OCI-LY1 (cell line): Measurements from ENCODE around the gene HCK.

ENCODE experiments used
- H2AFZ ChIP-seq: fragments of 200-600 bp; sonication (generic), shearing (Covaris generic); 2 replicates; pipeline ENCODE4 v1.6.0; 2014; ENCODE audit warnings: antibody characterized with exemption, mild to moderate bottlenecking, low read length
- H3F3A ChIP-seq: fragments of 200-600 bp; sonication (generic), shearing (Covaris generic); 2 replicates; pipeline ENCODE4 v1.6.0; 2014; ENCODE audit warnings: mild to moderate bottlenecking, antibody characterized with exemption, low read length, moderate library complexity; ENCODE audit not compliant: insufficient read depth
- H3K27ac ChIP-seq: fragments of 200-600 bp; sonication (generic); 2 replicates; pipeline ENCODE4 v1.5.1; 2014; ENCODE audit warnings: low read length, mixed run types, mild to moderate bottlenecking, low read depth; ENCODE audit not compliant: poor library complexity, severe bottlenecking
- H3K27me3 ChIP-seq: fragments of 200-600 bp; sonication (generic); 2 replicates; pipeline ENCODE4 v1.6.0; 2014; ENCODE audit warnings: antibody characterized with exemption, mild to moderate bottlenecking, low read length, moderate library complexity; ENCODE audit not compliant: insufficient read depth
- H3K36me3 ChIP-seq: fragments of 200-600 bp; sonication (generic); 2 replicates; pipeline ENCODE4 v1.6.1; 2014; ENCODE audit warnings: mild to moderate bottlenecking, antibody characterized with exemption, low read length, moderate library complexity, mixed read lengths; ENCODE audit not compliant: insufficient read depth
- H3K4me1 ChIP-seq: fragments of 200-600 bp; sonication (generic); 2 replicates; pipeline ENCODE4 v1.5.1; 2014; ENCODE audit warnings: mild to moderate bottlenecking, low read length, moderate library complexity; ENCODE audit not compliant: insufficient read depth, severe bottlenecking
- H3K4me2 ChIP-seq: fragments of 200-600 bp; sonication (generic), shearing (Covaris generic); 2 replicates; pipeline ENCODE4 v1.6.1; 2014; ENCODE audit warnings: low read length
- H3K4me3 ChIP-seq: fragments of 200-600 bp; sonication (generic); 2 replicates; pipeline ENCODE4 v1.5.1; 2014; ENCODE audit warnings: low read length, low read depth, mild to moderate bottlenecking, mixed read lengths; ENCODE audit not compliant: poor library complexity, severe bottlenecking
- H3K79me2 ChIP-seq: fragments of 200-600 bp; shearing (Covaris generic); 2 replicates; pipeline ENCODE4 v1.6.1; 2016; ENCODE audit warnings: mixed run types, low read length, mixed read lengths; ENCODE audit not compliant: insufficient read depth
- H3K9ac ChIP-seq: fragments of 200-600 bp; sonication (generic), shearing (Covaris generic); 2 replicates; pipeline ENCODE4 v1.6.1; 2014; ENCODE audit warnings: mild to moderate bottlenecking, low read length, mixed read lengths
- H3K9me2 ChIP-seq: fragments of 200-600 bp; sonication (generic), shearing (Covaris generic); 2 replicates; pipeline ENCODE4 v1.6.1; 2014; ENCODE audit warnings: low read depth, mild to moderate bottlenecking, low read length, mixed read lengths
- H3K9me3 ChIP-seq: fragments of 200-600 bp; shearing (Covaris generic); 2 replicates; pipeline ENCODE4 v1.6.1; 2014; ENCODE audit warnings: low read length, mixed read lengths
- H4K20me1 ChIP-seq: fragments of 200-600 bp; sonication (generic), shearing (Covaris generic); 2 replicates; pipeline ENCODE4 v1.6.0; 2016; ENCODE audit warnings: mild to moderate bottlenecking, low read length; ENCODE audit not compliant: insufficient read depth
- EZH2 ChIP-seq: fragments of 200-600 bp; sonication (generic), shearing (Covaris generic); IDR thresholded peaks from 2 replicates; pipeline ENCODE4 v1.8.0; 2017; ENCODE audit warnings: borderline replicate concordance, mixed run types, mild to moderate bottlenecking, antibody characterized with exemption, low read length, moderate library complexity, mixed read lengths
- TF ChIP-seq, protein P1 (sequence below): fragments of 200-600 bp; sonication (generic), shearing (Covaris generic); IDR thresholded peaks from 2 replicates; pipeline ENCODE4 v1.5.1; 2017; ENCODE audit warnings: mild to moderate bottlenecking, antibody characterized with exemption, low read length, moderate library complexity, mixed read lengths

HCK gene

GRCh38 chr20:32045999-32046398, 6.0 kb upstream of the HCK start:
- Histone ChIP-seq H3K27ac (no peak overlapping the region), H3K4me2 (no peak overlapping the region), H4K20me1 (no peaks in the 10 kb centered on the region), H3K4me1 (peaks cover under 1% of the 10 kb centered on the region), H2AFZ (no peak overlapping the region), H3K9ac (no peak overlapping the region), H3K27me3 (peaks cover 7% of the 10 kb centered on the region; the same call in 1 of the 2 replicates), H3K4me3 (no peak overlapping the region), H3K9me3 (no peaks in the 10 kb centered on the region), H3K79me2 (no peaks in the 10 kb centered on the region), H3K9me2 (no peaks in the 10 kb centered on the region), H3K36me3 (no peaks in the 10 kb centered on the region), H3F3A (no peaks in the 10 kb centered on the region)
- TF ChIP-seq, protein P1, sequence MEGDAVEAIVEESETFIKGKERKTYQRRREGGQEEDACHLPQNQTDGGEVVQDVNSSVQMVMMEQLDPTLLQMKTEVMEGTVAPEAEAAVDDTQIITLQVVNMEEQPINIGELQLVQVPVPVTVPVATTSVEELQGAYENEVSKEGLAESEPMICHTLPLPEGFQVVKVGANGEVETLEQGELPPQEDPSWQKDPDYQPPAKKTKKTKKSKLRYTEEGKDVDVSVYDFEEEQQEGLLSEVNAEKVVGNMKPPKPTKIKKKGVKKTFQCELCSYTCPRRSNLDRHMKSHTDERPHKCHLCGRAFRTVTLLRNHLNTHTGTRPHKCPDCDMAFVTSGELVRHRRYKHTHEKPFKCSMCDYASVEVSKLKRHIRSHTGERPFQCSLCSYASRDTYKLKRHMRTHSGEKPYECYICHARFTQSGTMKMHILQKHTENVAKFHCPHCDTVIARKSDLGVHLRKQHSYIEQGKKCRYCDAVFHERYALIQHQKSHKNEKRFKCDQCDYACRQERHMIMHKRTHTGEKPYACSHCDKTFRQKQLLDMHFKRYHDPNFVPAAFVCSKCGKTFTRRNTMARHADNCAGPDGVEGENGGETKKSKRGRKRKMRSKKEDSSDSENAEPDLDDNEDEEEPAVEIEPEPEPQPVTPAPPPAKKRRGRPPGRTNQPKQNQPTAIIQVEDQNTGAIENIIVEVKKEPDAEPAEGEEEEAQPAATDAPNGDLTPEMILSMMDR: no peak
- TF ChIP-seq EZH2: no peak

GRCh38 chr20:32050324-32050841, 1.7 kb upstream of the HCK start:
- Histone ChIP-seq H3K9ac (no peak overlapping the region), H3K9me3 (no peaks in the 10 kb centered on the region)

GRCh38 chr20:32050851-32051556, 1.0 kb upstream of the HCK start:
- Histone ChIP-seq H3K9me2 (no peaks in the 10 kb centered on the region), H3K9me3 (no peaks in the 10 kb centered on the region), H4K20me1 (no peaks in the 10 kb centered on the region), H3K27me3 (peaks cover 12% of the 10 kb centered on the region; the same call in 1 of the 2 replicates), H3F3A (no peaks in the 10 kb centered on the region), H3K4me1 (peaks cover 4% of the 10 kb centered on the region), H3K4me3 (no peak overlapping the region), H3K36me3 (no peaks in the 10 kb centered on the region), H3K79me2 (no peaks in the 10 kb centered on the region), H3K27ac (no peak overlapping the region), H2AFZ (no peak overlapping the region), H3K4me2 (no peak overlapping the region), H3K9ac (no peak overlapping the region)
- TF ChIP-seq EZH2: no peak
- TF ChIP-seq, protein P1: no peak

More at GRCh38 chr20:32050324-32050841, 1.7 kb upstream of the HCK start:
- peaks cover 12% of the 10 kb centered on the region; the same call in 1 of the 2 replicates for H3K27me3 ChIP-seq
- H3K27ac ChIP-seq: no peak overlapping the region
- no peak overlapping the region for H2AFZ ChIP-seq
- no peaks in the 10 kb centered on the region for H3F3A ChIP-seq
- no peak overlapping the region for H3K4me3 ChIP-seq
- H3K36me3 ChIP-seq: no peaks in the 10 kb centered on the region
- no peaks in the 10 kb centered on the region for H3K9me2 ChIP-seq
- H3K79me2 ChIP-seq: no peaks in the 10 kb centered on the region
- H4K20me1 ChIP-seq: no peaks in the 10 kb centered on the region
- no peak for TF ChIP-seq EZH2
- TF ChIP-seq, protein P1: no peak
- no peak overlapping the region for H3K4me2 ChIP-seq
- peaks cover 4% of the 10 kb centered on the region for H3K4me1 ChIP-seq
